Measurements from ENCODE around the gene TRIM72.
"Not testable (repeated sequence)": the region's sequence is repeated elsewhere in the genome, so short reads cannot be mapped to it uniquely, and the experiment has no call there.

Gene TRIM72

GRCh38 chr16:31213877-31214707 is at the start of gene TRIM72:
TRIM72 (plus strand) TSS chr16:31214119; CDS start chr16:31214739, 620 bp downstream.
- no peak for DNase-seq

GRCh38 chr16:31167315-31167714 is 46.6 kb upstream of the TRIM72 start:
- no peak for DNase-seq

GRCh38 chr16:31168848-31169247 is 45.1 kb upstream of the TRIM72 start:
- no peak for DNase-seq

GRCh38 chr16:31170048-31170447 is 43.9 kb upstream of the TRIM72 start:
- DNase-seq: not testable (repeated sequence)

GRCh38 chr16:31177136-31177535 is 36.8 kb upstream of the TRIM72 start:
- peak; percentile 66 for DNase-seq

GRCh38 chr16:31179219-31179746 is 34.6 kb upstream of the TRIM72 start:
- no peak for DNase-seq

GRCh38 chr16:31179747-31180459 is 34.0 kb upstream of the TRIM72 start, which contains the start of gene FUS:
FUS (plus strand) TSS chr16:31180139; CDS start chr16:31180215, 76 bp downstream.
- peak; percentile 93 for DNase-seq

- peak; percentile 52 for DNase-seq
These were observed 32.7 kb upstream of the TRIM72 start for GRCh38 chr16:31181102-31181830.

- DNase-seq: no peak
These were observed 31.5 kb upstream of the TRIM72 start for GRCh38 chr16:31182391-31182790.

- DNase-seq: no peak
These were observed 30.2 kb upstream of the TRIM72 start for GRCh38 chr16:31183432-31184428.

- DNase-seq: no peak
These were observed 29.0 kb upstream of the TRIM72 start for GRCh38 chr16:31184888-31185287.

- no peak for DNase-seq
These were observed 28.6 kb upstream of the TRIM72 start for GRCh38 chr16:31185339-31185738.

GRCh38 chr16:31186176-31186575 is 27.7 kb upstream of the TRIM72 start:
- DNase-seq: no peak

- DNase-seq: no peak
These were observed 26.8 kb upstream of the TRIM72 start for GRCh38 chr16:31186930-31187807.

GRCh38 chr16:31187808-31188189 is 26.1 kb upstream of the TRIM72 start:
- DNase-seq: no peak

- DNase-seq: no peak
These were observed 25.2 kb upstream of the TRIM72 start for GRCh38 chr16:31188450-31189411.

GRCh38 chr16:31189412-31189778 is 24.5 kb upstream of the TRIM72 start:
- DNase-seq: no peak

- DNase-seq: no peak
These were observed 23.9 kb upstream of the TRIM72 start for GRCh38 chr16:31190061-31190460.

- DNase-seq: no peak
These were observed 23.0 kb upstream of the TRIM72 start for GRCh38 chr16:31190818-31191444.

All from activated CD4-positive, alpha-beta T cell treated with anti-CD3 and anti-CD28 coated beads for 48 hours (primary cell).